WERI-Rb-1 (cell line): ENCODE results near the gene MSH6.
A peak's percentile ranks its signal among the peaks of the same experiment; 100 is the strongest.

Experiments used
- DNase-seq: peaks from one replicate; pipeline ENCODE4 v3.0.0-alpha.2; 2020
- H3K27ac ChIP-seq: fragments of 250-450 bp; sonication (Bioruptor Pico); 2 replicates; pipeline ENCODE4 v1.5.1; 2020; ENCODE audit warnings: mild to moderate bottlenecking, moderate library complexity
- H3K27me3 ChIP-seq: fragments of 250-450 bp; sonication (Bioruptor Pico); 2 replicates; pipeline ENCODE4 v1.5.1; 2021; ENCODE audit warnings: mild to moderate bottlenecking, low read depth, moderate library complexity; ENCODE audit not compliant: insufficient read depth, severe bottlenecking
- H3K36me3 ChIP-seq: fragments of 250-450 bp; sonication (Bioruptor Pico); 2 replicates; pipeline ENCODE4 v1.5.1; 2020; ENCODE audit warnings: mild to moderate bottlenecking, moderate library complexity
- H3K4me3 ChIP-seq: 2 replicates; pipeline ENCODE4 v1.5.1; 2011; ENCODE audit warnings: low read depth, mild to moderate bottlenecking, control low read depth, low read length
- H3K9me3 ChIP-seq: fragments of 250-450 bp; sonication (Bioruptor Pico); 2 replicates; pipeline ENCODE4 v1.5.1; 2021; ENCODE audit warnings: mild to moderate bottlenecking, moderate library complexity; ENCODE audit not compliant: severe bottlenecking
- CTCF ChIP-seq: IDR thresholded peaks from 2 replicates; pipeline ENCODE4 v1.5.1; 2011; ENCODE audit warnings: low read depth, mild to moderate bottlenecking, control low read depth, inconsistent platforms, low read length

MSH6 gene, protein sequence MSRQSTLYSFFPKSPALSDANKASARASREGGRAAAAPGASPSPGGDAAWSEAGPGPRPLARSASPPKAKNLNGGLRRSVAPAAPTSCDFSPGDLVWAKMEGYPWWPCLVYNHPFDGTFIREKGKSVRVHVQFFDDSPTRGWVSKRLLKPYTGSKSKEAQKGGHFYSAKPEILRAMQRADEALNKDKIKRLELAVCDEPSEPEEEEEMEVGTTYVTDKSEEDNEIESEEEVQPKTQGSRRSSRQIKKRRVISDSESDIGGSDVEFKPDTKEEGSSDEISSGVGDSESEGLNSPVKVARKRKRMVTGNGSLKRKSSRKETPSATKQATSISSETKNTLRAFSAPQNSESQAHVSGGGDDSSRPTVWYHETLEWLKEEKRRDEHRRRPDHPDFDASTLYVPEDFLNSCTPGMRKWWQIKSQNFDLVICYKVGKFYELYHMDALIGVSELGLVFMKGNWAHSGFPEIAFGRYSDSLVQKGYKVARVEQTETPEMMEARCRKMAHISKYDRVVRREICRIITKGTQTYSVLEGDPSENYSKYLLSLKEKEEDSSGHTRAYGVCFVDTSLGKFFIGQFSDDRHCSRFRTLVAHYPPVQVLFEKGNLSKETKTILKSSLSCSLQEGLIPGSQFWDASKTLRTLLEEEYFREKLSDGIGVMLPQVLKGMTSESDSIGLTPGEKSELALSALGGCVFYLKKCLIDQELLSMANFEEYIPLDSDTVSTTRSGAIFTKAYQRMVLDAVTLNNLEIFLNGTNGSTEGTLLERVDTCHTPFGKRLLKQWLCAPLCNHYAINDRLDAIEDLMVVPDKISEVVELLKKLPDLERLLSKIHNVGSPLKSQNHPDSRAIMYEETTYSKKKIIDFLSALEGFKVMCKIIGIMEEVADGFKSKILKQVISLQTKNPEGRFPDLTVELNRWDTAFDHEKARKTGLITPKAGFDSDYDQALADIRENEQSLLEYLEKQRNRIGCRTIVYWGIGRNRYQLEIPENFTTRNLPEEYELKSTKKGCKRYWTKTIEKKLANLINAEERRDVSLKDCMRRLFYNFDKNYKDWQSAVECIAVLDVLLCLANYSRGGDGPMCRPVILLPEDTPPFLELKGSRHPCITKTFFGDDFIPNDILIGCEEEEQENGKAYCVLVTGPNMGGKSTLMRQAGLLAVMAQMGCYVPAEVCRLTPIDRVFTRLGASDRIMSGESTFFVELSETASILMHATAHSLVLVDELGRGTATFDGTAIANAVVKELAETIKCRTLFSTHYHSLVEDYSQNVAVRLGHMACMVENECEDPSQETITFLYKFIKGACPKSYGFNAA (N-terminal part only)

DNA sequence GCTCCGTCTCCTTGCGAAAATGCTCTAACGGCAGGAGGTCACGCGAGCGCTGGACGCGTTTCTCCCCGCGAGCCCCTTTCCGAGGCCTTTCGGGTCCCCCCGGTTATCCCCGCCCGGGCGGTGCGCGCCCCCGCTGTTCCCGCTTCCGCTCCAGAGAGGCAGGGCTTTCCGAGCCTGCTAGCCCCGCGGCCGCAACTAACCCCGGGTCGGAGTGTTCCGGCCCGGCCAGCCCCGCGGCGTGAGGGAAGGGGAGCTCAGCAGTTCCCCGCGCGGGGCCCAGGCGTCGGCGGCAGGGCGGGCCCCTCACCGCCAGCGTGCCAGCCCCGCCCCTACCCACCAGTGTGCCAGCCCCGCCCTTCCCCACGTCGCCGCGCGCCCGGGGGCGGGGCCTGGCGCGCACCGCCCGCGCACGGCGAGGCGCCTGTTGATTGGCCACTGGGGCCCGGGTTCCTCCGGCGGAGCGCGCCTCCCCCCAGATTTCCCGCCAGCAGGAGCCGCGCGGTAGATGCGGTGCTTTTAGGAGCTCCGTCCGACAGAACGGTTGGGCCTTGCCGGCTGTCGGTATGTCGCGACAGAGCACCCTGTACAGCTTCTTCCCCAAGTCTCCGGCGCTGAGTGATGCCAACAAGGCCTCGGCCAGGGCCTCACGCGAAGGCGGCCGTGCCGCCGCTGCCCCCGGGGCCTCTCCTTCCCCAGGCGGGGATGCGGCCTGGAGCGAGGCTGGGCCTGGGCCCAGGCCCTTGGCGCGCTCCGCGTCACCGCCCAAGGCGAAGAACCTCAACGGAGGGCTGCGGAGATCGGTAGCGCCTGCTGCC lies at the start of gene MSH6:
MSH6 (plus strand) TSS at position 475 of the 815 bp plus-strand sequence; CDS start at position 564, 89 bp downstream.
- H3K36me3 ChIP-seq: peaks cover 36% of the 10 kb centered on the region

GRCh38 chr2:47735136-47735869 lies 47.6 kb upstream of the MSH6 start:
- no peaks in the 10 kb centered on the region for H3K27me3 ChIP-seq
- DNase-seq: no peak
- H3K4me3 ChIP-seq: no peak overlapping the region
- no peak overlapping the region for H3K27ac ChIP-seq
- TF ChIP-seq CTCF: no peak
- H3K36me3 ChIP-seq: no peaks in the 10 kb centered on the region
- no peaks in the 10 kb centered on the region for H3K9me3 ChIP-seq

More for the DNA sequence above, at the start of gene MSH6:
- DNase-seq: peak; percentile 94
- H3K27ac ChIP-seq: peak within 1 kb of the TSS; percentile 98
- H3K27me3 ChIP-seq: no peaks in the 10 kb centered on the region
- peak within 1 kb of the TSS; percentile 90 for H3K4me3 ChIP-seq
- TF ChIP-seq CTCF: no peak
- no peaks in the 10 kb centered on the region for H3K9me3 ChIP-seq

- H3K36me3 ChIP-seq: no peaks in the 10 kb centered on the region
Measured at GRCh38 chr2:47735912-47736311, 47.0 kb upstream of the MSH6 start.

GRCh38 chr2:47737191-47737975 lies 45.6 kb upstream of the MSH6 start:
- Histone ChIP-seq H3K36me3 (no peaks in the 10 kb centered on the region), H3K4me3 (no peak overlapping the region), H3K9me3 (no peaks in the 10 kb centered on the region), H3K27ac (no peak overlapping the region), H3K27me3 (no peaks in the 10 kb centered on the region)
- no peak for TF ChIP-seq CTCF
- no peak for DNase-seq

More at GRCh38 chr2:47735912-47736311, 47.0 kb upstream of the MSH6 start:
- no peak for TF ChIP-seq CTCF
- DNase-seq: no peak
- no peaks in the 10 kb centered on the region for H3K9me3 ChIP-seq
- no peak overlapping the region for H3K27ac ChIP-seq
- no peaks in the 10 kb centered on the region for H3K27me3 ChIP-seq
- H3K4me3 ChIP-seq: no peak overlapping the region
